HEK293 (cell line): ENCODE results near the gene CASQ2.

Source experiments
- CTCF ChIA-PET: fragments of 350-600 bp; formaldehyde crosslinking; extraction: SDS; loops from one replicate; lab custom pipeline; 2021; ENCODE audit warnings: antibody characterized with exemption; lab: Yijun Ruan, JAX
- POLR2A ChIA-PET: fragments of 300-600 bp; formaldehyde crosslinking; extraction: SDS; loops from one replicate; lab custom pipeline; 2020; ENCODE audit warnings: antibody characterized with exemption, inconsistent platforms; lab: Yijun Ruan, JAX
- H3K27ac ChIP-seq: fragments of 200-500 bp; sonication (Bioruptor generic); 2 replicates; pipeline ENCODE4 v1.5.1; 2014; ENCODE audit warnings: low read depth, low read length, control low read depth, inconsistent platforms; ENCODE audit errors: extremely low read depth
- H3K36me3 ChIP-seq, 2 experiments: fragments of 200-500 bp in 1 of 2; sonication (Bioruptor generic) in 1 of 2; 1 replicate in 1 of 2; 2 replicates in 1 of 2; pipeline ENCODE4 v1.5.1; 2014 to 2017; ENCODE audit warnings: inconsistent platforms in 2 of 2, low read length in 2 of 2; ENCODE audit not compliant: control insufficient read depth in 2 of 2, insufficient read depth in 1 of 2
- H3K4me1 ChIP-seq: fragments of 200-500 bp; sonication (Bioruptor generic); 2 replicates; pipeline ENCODE4 v1.5.1; 2014; ENCODE audit warnings: mild to moderate bottlenecking, low read length, inconsistent platforms; ENCODE audit not compliant: control insufficient read depth, insufficient read depth
- H3K4me3 ChIP-seq: 2 replicates; pipeline ENCODE4 v1.5.1; 2011; ENCODE audit warnings: low read depth, mild to moderate bottlenecking, control low read depth, low read length, moderate library complexity
- H3K9me3 ChIP-seq: fragments of 200-500 bp; sonication (Bioruptor generic); 2 replicates; pipeline ENCODE4 v1.5.1; 2014; ENCODE audit warnings: low read depth, low read length, inconsistent platforms; ENCODE audit not compliant: control insufficient read depth, insufficient read depth
- GLI4 ChIP-seq: fragments of 450-650 bp; formaldehyde crosslinking; IDR thresholded peaks from 2 replicates; pipeline ENCODE4 v1.5.1; 2016; ENCODE audit warnings: missing biosample characterization, missing genetic modification characterization
- GLIS2 ChIP-seq: fragments of 450-650 bp; formaldehyde crosslinking; IDR thresholded peaks from 2 replicates; pipeline ENCODE4 v1.5.1; 2016; ENCODE audit warnings: missing biosample characterization, missing genetic modification characterization
- SCRT1 ChIP-seq: fragments of 450-650 bp; formaldehyde crosslinking; IDR thresholded peaks from 2 replicates; pipeline ENCODE4 v1.5.1; 2016; ENCODE audit warnings: missing biosample characterization, missing genetic modification characterization, borderline replicate concordance
- ZBTB20 ChIP-seq: fragments of 450-650 bp; formaldehyde crosslinking; IDR thresholded peaks from 2 replicates; pipeline ENCODE4 v1.5.1; 2016; ENCODE audit warnings: missing biosample characterization, missing genetic modification characterization
- ZNF133 ChIP-seq: fragments of 450-650 bp; formaldehyde crosslinking; IDR thresholded peaks from 2 replicates; pipeline ENCODE4 v1.5.1; 2016; ENCODE audit warnings: missing biosample characterization, missing genetic modification characterization
- ZNF16 ChIP-seq: fragments of 450-650 bp; formaldehyde crosslinking; IDR thresholded peaks from 2 replicates; pipeline ENCODE4 v1.5.1; 2016; ENCODE audit warnings: low read depth, missing biosample characterization, missing genetic modification characterization
- ZNF223 ChIP-seq: fragments of 450-650 bp; formaldehyde crosslinking; IDR thresholded peaks from 2 replicates; pipeline ENCODE4 v1.5.1; 2016; ENCODE audit warnings: missing biosample characterization, missing genetic modification characterization
- ZNF24 ChIP-seq: fragments of 450-650 bp; formaldehyde crosslinking; IDR thresholded peaks from 2 replicates; pipeline ENCODE4 v1.5.1; 2016; ENCODE audit warnings: missing biosample characterization, missing genetic modification characterization
- ZNF266 ChIP-seq: fragments of 450-650 bp; formaldehyde crosslinking; IDR thresholded peaks from 2 replicates; pipeline ENCODE4 v1.5.1; 2016; ENCODE audit warnings: missing biosample characterization, missing genetic modification characterization, low read depth
- ZNF311 ChIP-seq: fragments of 450-650 bp; formaldehyde crosslinking; IDR thresholded peaks from 2 replicates; pipeline ENCODE4 v1.5.1; 2017; ENCODE audit warnings: missing biosample characterization, missing genetic modification characterization, borderline replicate concordance
- ZNF341 ChIP-seq: fragments of 450-650 bp; formaldehyde crosslinking; IDR thresholded peaks from 2 replicates; pipeline ENCODE4; 2016; ENCODE audit warnings: low read depth, missing biosample characterization, missing genetic modification characterization
- ZNF404 ChIP-seq: fragments of 450-650 bp; formaldehyde crosslinking; IDR thresholded peaks from 2 replicates; pipeline ENCODE4 v1.5.1; 2017; ENCODE audit warnings: missing biosample characterization, missing genetic modification characterization
- ZNF510 ChIP-seq: fragments of 450-650 bp; formaldehyde crosslinking; IDR thresholded peaks from 2 replicates; pipeline ENCODE4 v1.5.1; 2018; ENCODE audit warnings: mild to moderate bottlenecking, missing genetic modification characterization, missing biosample characterization; ENCODE audit not compliant: insufficient replicate concordance
- ZNF521 ChIP-seq: fragments of 450-650 bp; formaldehyde crosslinking; IDR thresholded peaks from 2 replicates; pipeline ENCODE4 v1.5.1; 2017; ENCODE audit warnings: missing biosample characterization, mild to moderate bottlenecking, missing genetic modification characterization
- ZNF580 ChIP-seq: fragments of 450-650 bp; formaldehyde crosslinking; IDR thresholded peaks from 2 replicates; pipeline ENCODE4 v1.5.1; 2016; ENCODE audit warnings: missing biosample characterization, missing genetic modification characterization
- ZNF621 ChIP-seq: fragments of 450-650 bp; formaldehyde crosslinking; IDR thresholded peaks from 2 replicates; pipeline ENCODE4 v1.5.1; 2017; ENCODE audit warnings: missing biosample characterization, missing genetic modification characterization
- ZNF626 ChIP-seq: fragments of 450-650 bp; sonication (Bioruptor Pico); formaldehyde crosslinking; IDR thresholded peaks from 2 replicates; pipeline ENCODE4 v1.5.1; 2018; ENCODE audit warnings: missing biosample characterization, missing genetic modification characterization, inconsistent platforms
- ZNF639 ChIP-seq: fragments of 450-650 bp; formaldehyde crosslinking; IDR thresholded peaks from 2 replicates; pipeline ENCODE4 v1.5.1; 2016; ENCODE audit warnings: missing biosample characterization, missing genetic modification characterization
- ZNF791 ChIP-seq: fragments of 450-650 bp; formaldehyde crosslinking; IDR thresholded peaks from 2 replicates; pipeline ENCODE4 v1.5.1; 2016; ENCODE audit warnings: missing biosample characterization, missing genetic modification characterization
- ZNF843 ChIP-seq: fragments of 450-650 bp; formaldehyde crosslinking; IDR thresholded peaks from 2 replicates; pipeline ENCODE4 v1.5.1; 2016; ENCODE audit warnings: missing biosample characterization, missing genetic modification characterization
- ZSCAN30 ChIP-seq: fragments of 450-650 bp; IDR thresholded peaks from 2 replicates; pipeline ENCODE4 v1.5.1; 2018; ENCODE audit warnings: missing biosample characterization, mild to moderate bottlenecking, missing genetic modification characterization, moderate library complexity
- TF ChIP-seq, protein P1 (sequence below): fragments of 450-650 bp; formaldehyde crosslinking; IDR thresholded peaks from 2 replicates; pipeline ENCODE4 v1.5.1; 2016; ENCODE audit warnings: missing biosample characterization, missing genetic modification characterization
- TF ChIP-seq, protein P2 (sequence below): fragments of 450-650 bp; formaldehyde crosslinking; IDR thresholded peaks from 2 replicates; pipeline ENCODE4 v1.5.1; 2016; ENCODE audit warnings: missing biosample characterization, missing genetic modification characterization, borderline replicate concordance

Gene CASQ2

DNA sequence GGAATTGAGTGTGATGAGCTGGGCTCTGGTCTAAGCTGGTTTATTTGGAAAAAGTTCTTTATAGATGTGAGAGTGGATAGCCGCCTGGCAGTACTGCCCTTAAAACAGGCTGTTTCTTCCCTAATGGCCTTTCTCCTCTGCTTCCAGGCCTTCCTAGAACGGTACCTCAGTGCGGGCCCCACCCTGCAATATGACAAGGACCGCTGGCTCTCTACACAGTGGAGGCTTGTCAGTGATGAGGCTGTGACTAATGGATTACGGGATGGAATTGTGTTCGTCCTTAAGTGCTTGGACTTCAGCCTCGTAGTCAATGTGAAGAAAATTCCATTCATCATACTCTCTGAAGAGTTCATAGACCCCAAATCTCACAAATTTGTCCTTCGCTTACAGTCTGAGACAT is 77.5 kb downstream of the CASQ2 start:
- POLR2A ChIA-PET, result no interaction called here
- H3K27ac ChIP-seq, result no peak overlapping the region
- TF ChIP-seq ZNF404 (tag by site-specific recombination) (no peak), ZBTB20 (tag by site-specific recombination) (no peak), ZNF621 (tag by site-specific recombination) (no peak), SCRT1 (no peak), ZNF626 (tag by site-specific recombination) (no peak), ZNF341 (tag by site-specific recombination) (no peak), ZNF24 (tag by site-specific recombination) (no peak), ZNF639 (tag by site-specific recombination) (no peak), ZNF133 (tag by site-specific recombination) (no peak), ZNF791 (tag by site-specific recombination) (no peak), ZNF266 (no peak), ZNF843 (tag by site-specific recombination) (no peak), ZNF580 (tag by site-specific recombination) (no peak), ZNF223 (tag by site-specific recombination) (no peak), ZNF311 (tag by site-specific recombination) (no peak), ZNF510 (tag by site-specific recombination) (no peak), ZSCAN30 (tag by site-specific recombination) (no peak)
- TF ChIP-seq, protein P1, sequence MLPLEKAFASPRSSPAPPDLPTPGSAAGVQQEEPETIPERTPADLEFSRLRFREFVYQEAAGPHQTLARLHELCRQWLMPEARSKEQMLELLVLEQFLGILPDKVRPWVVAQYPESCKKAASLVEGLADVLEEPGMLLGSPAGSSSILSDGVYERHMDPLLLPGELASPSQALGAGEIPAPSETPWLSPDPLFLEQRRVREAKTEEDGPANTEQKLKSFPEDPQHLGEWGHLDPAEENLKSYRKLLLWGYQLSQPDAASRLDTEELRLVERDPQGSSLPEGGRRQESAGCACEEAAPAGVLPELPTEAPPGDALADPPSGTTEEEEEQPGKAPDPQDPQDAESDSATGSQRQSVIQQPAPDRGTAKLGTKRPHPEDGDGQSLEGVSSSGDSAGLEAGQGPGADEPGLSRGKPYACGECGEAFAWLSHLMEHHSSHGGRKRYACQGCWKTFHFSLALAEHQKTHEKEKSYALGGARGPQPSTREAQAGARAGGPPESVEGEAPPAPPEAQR (tag by site-specific recombination), result no peak
- TF ChIP-seq, protein P2, sequence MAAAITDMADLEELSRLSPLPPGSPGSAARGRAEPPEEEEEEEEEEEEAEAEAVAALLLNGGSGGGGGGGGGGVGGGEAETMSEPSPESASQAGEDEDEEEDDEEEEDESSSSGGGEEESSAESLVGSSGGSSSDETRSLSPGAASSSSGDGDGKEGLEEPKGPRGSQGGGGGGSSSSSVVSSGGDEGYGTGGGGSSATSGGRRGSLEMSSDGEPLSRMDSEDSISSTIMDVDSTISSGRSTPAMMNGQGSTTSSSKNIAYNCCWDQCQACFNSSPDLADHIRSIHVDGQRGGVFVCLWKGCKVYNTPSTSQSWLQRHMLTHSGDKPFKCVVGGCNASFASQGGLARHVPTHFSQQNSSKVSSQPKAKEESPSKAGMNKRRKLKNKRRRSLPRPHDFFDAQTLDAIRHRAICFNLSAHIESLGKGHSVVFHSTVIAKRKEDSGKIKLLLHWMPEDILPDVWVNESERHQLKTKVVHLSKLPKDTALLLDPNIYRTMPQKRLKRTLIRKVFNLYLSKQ (tag by site-specific recombination), result no peak
- TF ChIP-seq, all 188 proteins: peak for 0
- H3K4me3 ChIP-seq, result no peak overlapping the region
- CTCF ChIA-PET, result interaction anchor here (1.3 kb wide), 1 partner anchor 16 kb away, joined by 4 read pairs; no protein-coding TSS in a partner anchor
- peaks cover 18 to 55% of the 10 kb centered on the region in 2 experiments; a peak in 2 of 3 replicates for H3K36me3 ChIP-seq
- no peaks in the 10 kb centered on the region for H3K9me3 ChIP-seq
- H3K4me1 ChIP-seq, result no peaks in the 10 kb centered on the region

DNA sequence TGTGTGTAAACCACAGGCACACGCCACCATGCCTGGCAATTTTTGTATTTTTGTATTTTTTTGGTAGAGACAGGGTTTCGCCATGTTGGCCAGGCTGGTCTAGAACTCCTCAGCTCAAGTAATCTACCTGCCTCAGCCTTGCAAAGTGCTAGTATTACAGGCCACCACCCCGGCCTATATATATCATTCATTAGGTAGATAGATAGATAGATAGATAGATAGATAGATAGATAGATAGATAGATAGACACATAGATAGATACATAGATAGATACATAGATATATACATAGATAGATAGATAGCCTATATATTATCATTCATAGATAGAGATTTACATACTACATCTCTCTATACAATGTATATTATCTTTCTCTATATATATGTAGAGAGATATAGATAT is 80.8 kb downstream of the CASQ2 start:
- Histone ChIP-seq H3K36me3 (peaks cover 19 to 79% of the 10 kb centered on the region in 2 experiments; a peak in 2 of 3 replicates), H3K4me3 (no peak overlapping the region), H3K9me3 (no peaks in the 10 kb centered on the region), H3K4me1 (no peaks in the 10 kb centered on the region), H3K27ac (no peak overlapping the region)
- CTCF ChIA-PET, result interaction anchor here (1.0 kb wide), 1 partner anchor 19 kb away, joined by 4 read pairs; no protein-coding TSS in a partner anchor
- POLR2A ChIA-PET, result no interaction called here
- TF ChIP-seq ZNF16 (no peak), GLIS2 (tag by site-specific recombination) (no peak), ZNF521 (no peak), GLI4 (no peak)
